Measurements from ENCODE around the gene ZBTB32.

DNA sequence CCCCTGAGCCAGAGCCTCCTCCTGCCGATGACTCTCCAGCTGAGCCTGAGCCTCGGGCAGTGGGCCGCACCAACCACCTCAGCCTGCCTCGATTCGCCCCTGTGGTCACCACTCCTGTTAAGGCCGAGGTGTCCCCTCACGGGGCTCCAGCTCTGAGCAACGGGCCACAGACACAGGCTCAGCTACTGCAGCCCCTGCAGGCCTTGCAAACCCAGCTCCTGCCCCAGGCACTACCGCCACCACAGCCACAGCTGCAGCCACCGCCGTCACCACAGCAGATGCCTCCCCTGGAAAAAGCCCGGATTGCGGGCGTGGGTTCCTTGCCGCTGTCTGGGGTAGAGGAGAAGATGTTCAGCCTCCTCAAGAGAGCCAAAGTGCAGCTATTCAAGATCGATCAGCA lies 17.0 kb downstream of the ZBTB32 start:
- TF ChIP-seq POLR2A (IDR thresholded peaks at IDR 0.05; ENCODE audit: control extremely low read depth in 1 of 2, low read depth in 2 of 2, low read length in 2 of 2) (no peak), POLR2AphosphoS5 (IDR thresholded peaks at IDR 0.05; ENCODE audit: low read depth, low read length) (no peak), USF2 (IDR thresholded peaks at IDR 0.05; ENCODE audit: low read length) (no peak)
